Activated CD8-positive, alpha-beta memory T cell treated with anti-CD3 and anti-CD28 coated beads, Interleukin-2, amount 10 ng/mL, durations not matched to agents 7 days and 5 days (primary cell): ENCODE measurements around the gene ZNF230. TPM values are rescaled to one million over a fixed set of nuclear protein-coding genes. Genes with fewer than 3 reads are reported as not detected.

ENCODE experiments used
- ATAC-seq: fragments of 150-1000 bp; cut with Tn5 transposase; one replicate; pipeline ENCODE4 v1.10.0; 2021; ENCODE audit warnings: moderate library complexity
- CTCF ChIA-PET: fragments of 350-600 bp; sonication (Branson Sonifier 250); formaldehyde crosslinking; loops from one replicate; lab custom pipeline; 2021; ENCODE audit warnings: antibody characterized with exemption; lab: Charles Lee
- DNase-seq: peaks from one replicate; pipeline ENCODE4 v3.0.0-alpha.2; 2020
- H3K27ac Mint-ChIP-seq: one replicate; pipeline ENCODE4 v1.8.0; 2021; ENCODE audit warnings: mild to moderate bottlenecking, mixed read lengths
- H3K27me3 Mint-ChIP-seq: one replicate; pipeline ENCODE4 v1.8.0; 2021; ENCODE audit warnings: mixed read lengths
- H3K36me3 Mint-ChIP-seq: one replicate; pipeline ENCODE4 v1.8.0; 2021; ENCODE audit warnings: mild to moderate bottlenecking, mixed read lengths
- H3K4me1 Mint-ChIP-seq: one replicate; pipeline ENCODE4 v1.8.0; 2021; ENCODE audit warnings: mixed read lengths
- H3K4me3 Mint-ChIP-seq: one replicate; pipeline ENCODE4 v1.8.0; 2021; ENCODE audit warnings: mild to moderate bottlenecking, moderate library complexity, mixed read lengths
- H3K9me3 Mint-ChIP-seq: one replicate; pipeline ENCODE4 v1.8.0; 2022; ENCODE audit warnings: low read depth, mixed read lengths
- total RNA-seq, 2 experiments: library from RNA; stranded (reverse); gene quantifications; one replicate each; pipeline ENCODE4 v1.2.3, GENCODE V29; 2021

Gene ZNF230
- total RNA-seq = 1 to 10 TPM; 4.8 to 5.1 TPM

GRCh38 chr19:44002566-44003460 lies at the start of gene ZNF230:
ZNF230 (plus strand) TSS chr19:44002957; CDS start chr19:44007079, 4,122 bp downstream.
- Mint-ChIP-seq H3K27me3 (no peaks in the 10 kb centered on the region), H3K4me3 (peak within 1 kb of the TSS; percentile 91), H3K36me3 (peaks cover 47% of the 10 kb centered on the region), H3K4me1 (peaks cover 16% of the 10 kb centered on the region), H3K27ac (peak within 1 kb of the TSS; percentile 96), H3K9me3 (peaks cover 31% of the 10 kb centered on the region)
- CTCF ChIA-PET = interaction anchor here (1.0 to 1.4 kb wide), 2 partner anchors 50 to 68 kb away, joined by 3 to 4 read pairs; partner anchors contain the start of gene ZNF45
- DNase-seq = peak; percentile 92
- peak; percentile 96 for ATAC-seq

GRCh38 chr19:43956827-43957226 lies 45.9 kb upstream of the ZNF230 start:
- ATAC-seq = no peak
- no peak overlapping the region for H3K4me3 Mint-ChIP-seq
- no peak overlapping the region for H3K27ac Mint-ChIP-seq
- H3K9me3 Mint-ChIP-seq = peaks cover 24% of the 10 kb centered on the region
- peaks cover 9% of the 10 kb centered on the region for H3K36me3 Mint-ChIP-seq
- peaks cover 1% of the 10 kb centered on the region for H3K4me1 Mint-ChIP-seq
- no peak for DNase-seq
- no peaks in the 10 kb centered on the region for H3K27me3 Mint-ChIP-seq
- CTCF ChIA-PET = no interaction called here

- no peak for DNase-seq
- Mint-ChIP-seq H3K9me3 (peaks cover 29% of the 10 kb centered on the region), H3K36me3 (peaks cover 5% of the 10 kb centered on the region), H3K4me3 (no peak overlapping the region), H3K27me3 (no peaks in the 10 kb centered on the region), H3K27ac (no peak overlapping the region), H3K4me1 (no peaks in the 10 kb centered on the region)
- no peak for ATAC-seq
- CTCF ChIA-PET = no interaction called here
Observed at GRCh38 chr19:43957891-43958290, 44.9 kb upstream of the ZNF230 start.

GRCh38 chr19:43960411-43960810 lies 42.3 kb upstream of the ZNF230 start:
- CTCF ChIA-PET = no interaction called here
- Mint-ChIP-seq H3K9me3 (peaks cover 42% of the 10 kb centered on the region), H3K27me3 (no peaks in the 10 kb centered on the region), H3K36me3 (peaks cover 20% of the 10 kb centered on the region), H3K4me3 (no peak overlapping the region), H3K4me1 (no peaks in the 10 kb centered on the region), H3K27ac (no peak overlapping the region)
- no peak for ATAC-seq
- DNase-seq = no peak

- ATAC-seq (no peak), DNase-seq (no peak)
- Mint-ChIP-seq H3K4me3 (no peak overlapping the region), H3K27ac (no peak overlapping the region), H3K27me3 (no peaks in the 10 kb centered on the region), H3K36me3 (peaks cover 35% of the 10 kb centered on the region), H3K9me3 (peaks cover 51% of the 10 kb centered on the region), H3K4me1 (no peaks in the 10 kb centered on the region)
- CTCF ChIA-PET = no interaction called here
Observed at GRCh38 chr19:43966079-43966694, 36.6 kb upstream of the ZNF230 start.

- Mint-ChIP-seq H3K27me3 (no peaks in the 10 kb centered on the region), H3K36me3 (peaks cover 2% of the 10 kb centered on the region), H3K9me3 (peaks cover 28% of the 10 kb centered on the region), H3K27ac (no peak overlapping the region), H3K4me1 (no peaks in the 10 kb centered on the region), H3K4me3 (no peak overlapping the region)
- no peak for DNase-seq
- CTCF ChIA-PET = no interaction called here
- no peak for ATAC-seq
Observed at GRCh38 chr19:43976732-43977131, 26.0 kb upstream of the ZNF230 start.

GRCh38 chr19:43983544-43983911 lies 19.2 kb upstream of the ZNF230 start:
- Mint-ChIP-seq H3K9me3 (peaks cover 15% of the 10 kb centered on the region), H3K27ac (no peak overlapping the region), H3K36me3 (peaks cover 24% of the 10 kb centered on the region), H3K4me1 (peaks cover 9% of the 10 kb centered on the region), H3K27me3 (no peaks in the 10 kb centered on the region), H3K4me3 (peak overlapping the region; percentile 97)
- DNase-seq (no peak), ATAC-seq (no peak)
- CTCF ChIA-PET = no interaction called here

GRCh38 chr19:43983912-43984686 lies 18.7 kb upstream of the ZNF230 start, which contains the start of gene ZNF155:
ZNF155 (plus strand) TSS chr19:43984188; CDS start chr19:43988544, 4,356 bp downstream.
- Mint-ChIP-seq H3K4me1 (peaks cover 9% of the 10 kb centered on the region), H3K27me3 (no peaks in the 10 kb centered on the region), H3K27ac (peak within 1 kb of the TSS; percentile 97), H3K9me3 (peaks cover 16% of the 10 kb centered on the region), H3K4me3 (peak within 1 kb of the TSS; percentile 97), H3K36me3 (peaks cover 30% of the 10 kb centered on the region)
- DNase-seq (peak; percentile 80), ATAC-seq (peak; percentile 93)
- CTCF ChIA-PET = interaction anchor here (1.3 kb wide), 1 partner anchor 111 kb away, joined by 4 read pairs; the partner anchor contains the start of gene ZNF224

- ATAC-seq (peak; percentile 28), DNase-seq (no peak)
- no peaks in the 10 kb centered on the region for H3K27me3 Mint-ChIP-seq
- H3K27ac Mint-ChIP-seq = peak overlapping the region; percentile 97
- peaks cover 35% of the 10 kb centered on the region for H3K36me3 Mint-ChIP-seq
- peaks cover 13% of the 10 kb centered on the region for H3K9me3 Mint-ChIP-seq
- peaks cover 9% of the 10 kb centered on the region for H3K4me1 Mint-ChIP-seq
- CTCF ChIA-PET = interaction anchor here (1.3 kb wide), 1 partner anchor 110 kb away, joined by 4 read pairs; the partner anchor contains the start of gene ZNF224
- H3K4me3 Mint-ChIP-seq = peak overlapping the region; percentile 97
Observed at GRCh38 chr19:43984687-43985000, 18.1 kb upstream of the ZNF230 start.

GRCh38 chr19:43997631-43998290 lies 5.0 kb upstream of the ZNF230 start:
- H3K27me3 Mint-ChIP-seq = no peaks in the 10 kb centered on the region
- DNase-seq = no peak
- no peak overlapping the region for H3K27ac Mint-ChIP-seq
- ATAC-seq = no peak
- peaks cover 26% of the 10 kb centered on the region for H3K9me3 Mint-ChIP-seq
- peaks cover 62% of the 10 kb centered on the region for H3K36me3 Mint-ChIP-seq
- H3K4me1 Mint-ChIP-seq = peaks cover 9% of the 10 kb centered on the region
- H3K4me3 Mint-ChIP-seq = no peak overlapping the region
- CTCF ChIA-PET = no interaction called here

GRCh38 chr19:44002212-44002565 lies 568 bp upstream of the ZNF230 start:
- CTCF ChIA-PET = interaction anchor here (1.4 kb wide), 1 partner anchor 49 kb away, joined by 4 read pairs; no protein-coding TSS in a partner anchor
- peaks cover 16% of the 10 kb centered on the region for H3K4me1 Mint-ChIP-seq
- no peak for ATAC-seq
- no peak for DNase-seq
- H3K9me3 Mint-ChIP-seq = peaks cover 29% of the 10 kb centered on the region
- peak overlapping the region; percentile 91 for H3K4me3 Mint-ChIP-seq
- H3K27me3 Mint-ChIP-seq = no peaks in the 10 kb centered on the region
- peaks cover 46% of the 10 kb centered on the region for H3K36me3 Mint-ChIP-seq
- peak overlapping the region; percentile 96 for H3K27ac Mint-ChIP-seq

- no peaks in the 10 kb centered on the region for H3K27me3 Mint-ChIP-seq
- H3K4me3 Mint-ChIP-seq = peak overlapping the region; percentile 91
- peaks cover 16% of the 10 kb centered on the region for H3K4me1 Mint-ChIP-seq
- H3K27ac Mint-ChIP-seq = peak overlapping the region; percentile 96
- CTCF ChIA-PET = interaction anchor here (1.0 kb wide), 1 partner anchor 68 kb away, joined by 3 read pairs; the partner anchor contains the start of gene ZNF45
- DNase-seq (peak; percentile 46), ATAC-seq (peak; percentile 44)
- H3K9me3 Mint-ChIP-seq = peaks cover 26% of the 10 kb centered on the region
- peaks cover 48% of the 10 kb centered on the region for H3K36me3 Mint-ChIP-seq
Observed at GRCh38 chr19:44003461-44004009, 778 bp downstream of the ZNF230 start.
